HG03354 (cell line): Measurements from ENCODE around the gene SEMA3B.

Source experiments
- ATAC-seq: cut with Tn5 transposase; IDR thresholded peaks from one replicate; pipeline ENCODE4 v1.9.1; 2021; ENCODE audit warnings: mild to moderate bottlenecking; ENCODE audit not compliant: unreplicated experiment, poor library complexity, severe bottlenecking

The SEMA3B gene

DNA sequence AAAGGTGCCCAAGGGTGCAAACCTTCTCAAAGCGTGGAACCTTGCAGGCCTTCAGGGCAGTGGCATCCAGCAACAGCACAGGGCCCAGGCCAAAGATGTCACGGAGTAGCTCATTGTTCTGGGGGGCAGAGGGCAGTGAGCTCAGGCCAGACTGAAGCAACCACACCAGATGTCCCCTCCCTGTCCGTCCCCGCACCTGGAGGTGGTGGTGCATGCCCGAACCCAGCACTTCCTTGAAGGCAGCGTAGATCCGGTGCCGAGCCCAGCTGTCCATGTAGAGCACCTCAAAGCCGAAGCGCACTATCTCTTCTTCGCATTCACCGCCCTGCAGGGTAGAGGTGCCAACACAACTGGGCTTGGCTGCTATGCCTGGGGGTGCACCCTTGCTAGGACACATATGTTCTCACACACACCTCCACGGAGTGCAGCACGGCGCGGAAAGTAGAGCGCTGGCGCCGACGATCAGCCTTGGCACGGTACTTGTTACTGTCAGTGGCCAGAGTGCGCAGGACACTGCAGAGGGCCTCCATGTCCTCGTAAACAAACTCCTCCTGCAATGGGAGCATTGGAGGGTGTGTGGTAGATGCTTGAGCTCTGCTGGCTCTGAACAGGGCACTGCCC is 19.6 kb downstream of the SEMA3B start:
- ATAC-seq: no peak

DNA sequence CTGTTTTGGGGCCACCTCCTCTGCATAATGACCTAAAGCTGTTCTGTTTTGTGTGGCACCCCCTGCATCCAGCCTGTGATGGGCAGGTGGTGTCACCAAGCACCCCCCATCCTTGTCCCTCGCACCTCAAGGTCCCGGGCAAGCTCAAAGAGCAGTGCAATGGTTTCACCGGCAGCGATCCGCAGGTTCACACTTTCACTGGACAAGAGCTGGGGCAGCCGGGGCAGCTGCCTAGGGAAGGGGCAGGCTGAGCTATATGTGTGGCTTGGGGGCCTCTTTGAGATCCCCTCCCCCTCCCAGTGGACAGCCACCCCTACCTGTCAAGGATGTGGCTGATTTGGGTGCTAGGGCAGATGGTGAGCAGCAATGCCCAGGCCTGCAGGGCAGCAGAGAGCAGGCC is 20.2 kb downstream of the SEMA3B start:
- no peak for ATAC-seq

DNA sequence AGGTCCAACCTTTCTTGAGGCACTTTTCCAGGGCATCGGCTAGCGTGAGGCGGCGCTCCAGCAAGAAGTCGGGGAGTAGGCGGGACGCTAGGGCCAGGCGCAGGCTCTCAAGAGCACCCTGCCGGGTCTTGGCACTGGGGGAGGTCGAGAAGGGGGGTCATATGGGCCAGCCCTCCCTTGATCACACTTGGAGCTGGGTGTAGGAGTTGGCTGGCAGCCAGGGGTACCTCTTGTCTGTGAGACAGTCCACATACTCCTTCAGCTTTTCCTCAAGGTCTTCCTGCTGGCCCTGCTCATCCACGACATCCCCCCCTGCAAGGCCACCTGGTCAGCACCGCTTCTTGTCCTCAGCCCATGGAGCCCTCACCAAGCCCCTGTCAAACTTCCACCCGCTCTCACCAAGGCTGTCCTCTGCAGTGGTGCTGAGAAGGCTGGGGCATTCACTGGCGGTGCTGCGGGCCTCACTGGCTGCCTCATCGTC is 21.3 kb downstream of the SEMA3B start:
- no peak for ATAC-seq

DNA sequence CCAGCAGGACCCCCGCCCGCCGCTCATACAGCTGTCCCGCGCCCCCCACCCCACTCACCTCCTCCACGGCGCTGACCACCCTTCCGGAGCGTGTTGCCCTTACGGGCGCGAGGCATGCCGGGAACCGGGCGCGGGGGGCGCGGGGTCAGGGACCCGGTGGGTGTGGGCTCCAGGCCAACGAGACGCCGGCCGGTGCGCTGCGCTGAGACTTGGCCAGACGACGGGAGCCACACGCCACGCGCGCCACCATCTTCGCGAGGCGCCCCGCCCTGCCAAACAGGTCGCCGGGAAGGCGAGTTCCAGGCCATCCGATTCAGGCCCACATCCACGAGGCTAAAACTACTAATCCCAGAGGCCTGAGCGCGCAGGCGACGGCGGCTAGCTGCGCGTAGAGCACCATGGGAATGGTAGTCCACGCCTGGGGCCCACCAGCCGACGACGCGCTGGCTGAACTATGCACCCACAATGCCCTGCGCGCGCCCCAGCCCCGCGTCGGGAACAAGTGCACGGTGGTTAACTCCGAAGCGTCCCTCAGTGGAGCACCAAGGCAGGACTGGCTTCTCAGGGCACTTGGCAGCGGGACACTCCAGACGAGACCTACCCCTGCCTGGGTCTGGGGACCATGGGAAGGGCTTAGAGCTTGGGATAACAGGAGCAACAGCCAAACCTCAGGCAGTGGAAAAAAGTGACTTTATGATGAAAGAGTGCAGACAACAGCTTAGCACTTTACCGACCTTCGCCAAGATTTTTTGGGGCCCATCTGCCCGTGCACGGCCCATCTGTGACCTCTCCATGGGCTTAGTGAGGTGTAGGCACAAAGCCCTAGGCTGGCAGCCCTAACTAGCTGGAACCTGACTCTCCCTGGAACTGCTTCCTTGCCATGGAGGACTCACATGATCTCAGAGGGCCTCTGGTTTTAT is 23.5 kb downstream of the SEMA3B start, which contains the start of gene IFRD2:
TSS of gene IFRD2 (minus strand) at position 271 of the 920 bp plus-strand sequence. CDS start at position 116, 155 bp downstream.
- peak; percentile 95 for ATAC-seq

DNA sequence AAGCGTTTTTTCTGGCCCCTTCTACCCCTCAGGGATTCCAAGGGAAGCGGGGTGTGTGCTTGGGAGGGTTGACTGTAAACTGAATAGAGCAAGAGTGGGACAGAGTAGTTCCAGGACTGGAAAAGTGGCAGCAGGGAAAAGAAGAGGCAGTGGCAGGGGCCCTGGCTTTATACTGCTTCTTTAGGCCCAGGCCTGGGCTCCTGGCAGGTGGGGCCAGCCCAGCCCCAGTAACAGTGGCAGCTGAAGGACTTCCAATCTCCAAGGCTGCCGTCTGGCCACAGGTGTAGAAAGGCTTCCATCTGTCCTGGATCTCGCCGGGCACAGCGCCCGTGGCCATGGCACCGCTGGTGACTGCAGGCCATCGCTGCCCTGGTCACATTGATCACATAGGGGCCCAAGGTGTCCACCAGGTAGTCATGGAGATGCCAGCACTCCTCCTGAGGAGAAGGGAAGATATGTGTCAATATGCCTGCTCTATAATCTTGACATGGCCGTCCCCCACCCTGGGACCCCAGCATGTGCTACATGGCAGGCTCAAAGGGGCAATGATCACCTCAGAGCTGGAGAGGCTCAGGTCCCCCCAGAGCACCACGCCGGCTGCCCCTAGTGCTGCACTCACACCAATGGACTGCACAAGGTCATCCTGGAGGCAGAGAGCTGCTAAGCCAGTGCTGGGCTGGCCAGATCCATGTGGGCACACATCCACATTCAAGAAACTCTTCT is 24.3 kb downstream of the SEMA3B start:
- ATAC-seq: no peak

DNA sequence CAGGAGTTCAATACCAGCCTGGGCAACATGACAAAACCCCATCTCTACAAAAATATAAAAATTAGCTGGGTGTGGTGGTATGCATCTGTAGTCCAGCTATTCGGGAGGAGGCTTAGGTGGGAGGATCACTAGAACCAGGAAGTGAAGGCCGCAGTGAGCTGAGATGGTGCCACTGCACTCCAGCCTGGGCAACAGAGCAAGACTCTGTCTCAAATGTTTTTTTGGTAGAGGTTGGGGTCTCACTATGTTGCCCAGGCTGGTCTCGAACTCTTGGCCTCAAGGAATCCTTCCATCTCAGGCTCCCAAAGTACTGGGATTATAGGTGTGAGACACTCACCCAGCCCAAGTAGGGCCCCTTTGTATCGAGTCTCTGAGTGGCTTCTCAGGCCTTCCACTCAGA is 25.1 kb downstream of the SEMA3B start:
- ATAC-seq: no peak

DNA sequence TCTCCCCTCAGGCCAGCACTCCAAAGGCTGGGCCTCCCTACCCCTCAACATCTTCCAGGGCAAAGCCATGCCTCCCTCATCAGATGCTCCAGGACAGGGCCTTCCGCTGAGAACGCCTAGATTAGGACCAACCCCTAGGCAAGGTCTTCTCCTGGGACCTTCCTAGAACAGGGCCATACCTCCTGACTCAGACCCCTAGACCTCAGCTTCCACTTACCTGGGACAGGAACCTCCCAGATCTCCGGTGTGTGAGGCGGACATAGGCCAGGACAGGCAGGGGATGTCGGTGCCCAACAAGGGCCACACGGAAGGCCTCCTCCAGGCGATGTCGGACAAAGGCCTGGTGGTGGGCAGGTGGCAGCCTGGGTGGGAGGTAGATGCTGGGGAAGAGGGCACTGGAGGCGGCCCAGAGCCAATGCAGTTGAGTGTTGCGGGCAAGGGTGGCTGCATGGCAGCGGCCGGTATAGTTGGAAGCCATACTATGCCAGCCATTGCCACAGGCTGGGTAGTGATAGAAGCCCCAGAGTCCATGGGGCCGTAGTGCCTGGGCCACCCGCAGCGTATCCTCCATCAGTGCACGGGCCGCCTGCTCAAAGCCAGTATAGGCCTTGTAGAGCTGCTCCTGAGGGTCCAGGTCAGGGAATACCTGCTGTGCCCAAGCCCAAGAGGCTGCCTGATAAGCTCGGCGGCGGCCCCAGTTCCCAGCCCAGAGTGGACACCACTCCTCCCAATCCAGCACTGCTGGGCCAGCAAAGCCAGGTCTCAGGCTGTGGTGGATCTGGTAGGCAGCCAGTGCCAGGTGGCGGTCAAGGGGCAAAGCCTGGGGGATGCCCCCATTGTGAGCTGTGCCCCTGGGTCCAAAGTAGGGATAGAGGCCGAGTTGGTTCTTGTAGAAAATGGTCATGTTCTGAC is 25.8 kb downstream of the SEMA3B start:
- ATAC-seq: no peak

DNA sequence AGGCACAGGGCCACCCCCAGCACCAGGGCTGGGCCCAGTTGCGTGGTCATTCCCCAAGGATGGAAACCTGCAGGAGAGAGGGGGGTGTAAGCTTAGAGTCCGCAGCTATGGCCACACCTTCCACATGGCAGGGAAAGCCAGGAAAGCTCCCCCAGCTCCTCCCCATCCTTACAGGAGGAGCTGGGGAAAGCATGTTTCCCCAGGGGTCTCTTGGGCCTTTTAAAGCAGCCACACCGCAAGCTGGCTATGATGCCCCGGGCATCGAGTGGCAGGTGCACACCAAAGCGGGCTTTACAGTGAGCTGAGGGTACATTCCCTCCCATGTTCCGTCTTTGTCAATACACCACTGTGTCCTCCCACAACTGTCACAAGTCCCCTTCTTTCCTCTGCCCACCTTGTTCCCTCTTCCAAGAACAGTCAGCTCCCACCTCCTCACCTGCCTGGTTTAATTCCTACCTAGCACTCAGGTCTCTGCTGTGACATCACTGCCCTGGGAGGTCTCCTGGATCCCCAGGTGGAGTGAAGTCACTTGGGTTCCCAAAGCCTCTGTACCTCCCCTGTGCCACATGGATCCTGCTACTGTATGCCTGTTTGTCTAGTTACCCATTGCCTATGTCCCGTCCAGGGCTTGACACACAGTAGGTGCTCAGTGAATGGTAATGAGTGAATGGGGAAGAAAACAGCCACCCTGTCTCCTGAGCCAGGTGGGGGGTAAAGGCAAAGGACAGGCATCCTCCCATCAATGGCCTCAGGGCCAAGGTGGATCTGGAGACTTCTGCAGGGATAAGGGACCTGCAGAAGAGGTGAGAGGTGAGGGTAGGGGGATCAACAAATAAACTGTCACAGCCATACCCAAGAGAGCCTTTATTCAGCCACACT is 26.8 kb downstream of the SEMA3B start:
- ATAC-seq: no peak

DNA sequence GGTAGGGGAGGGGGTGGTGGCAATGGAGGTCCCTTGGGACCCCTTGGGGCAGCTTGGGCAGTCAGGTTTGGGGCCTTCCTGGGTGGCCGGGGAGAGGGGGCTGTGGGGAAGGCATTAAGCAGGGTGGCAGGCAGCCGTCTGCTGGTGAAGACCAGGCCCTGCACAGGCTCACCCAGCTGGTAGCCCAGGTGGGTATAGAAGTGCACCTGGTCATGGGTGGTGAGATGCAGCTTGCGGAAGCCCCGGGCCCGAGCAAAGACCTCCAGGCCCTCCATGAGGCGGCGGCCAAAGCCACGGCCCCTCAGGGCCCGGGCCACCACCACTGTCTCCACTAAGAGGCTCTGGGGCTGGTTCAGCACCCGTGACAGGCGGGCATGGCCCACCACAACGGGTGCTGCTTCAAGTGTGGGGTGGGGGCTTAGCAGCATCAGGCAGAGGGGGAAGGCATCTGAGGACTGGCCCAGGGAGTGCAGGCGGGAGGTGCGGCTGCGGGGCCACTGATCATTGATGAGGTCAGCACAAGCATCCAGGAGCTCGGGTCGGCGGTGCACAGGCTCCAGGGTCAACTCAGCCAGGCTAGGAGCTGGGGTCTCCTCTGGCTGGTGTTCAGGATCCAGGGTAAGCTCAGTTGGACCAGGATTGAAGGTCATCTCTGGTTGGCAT is 27.9 kb downstream of the SEMA3B start:
- ATAC-seq: no peak

DNA sequence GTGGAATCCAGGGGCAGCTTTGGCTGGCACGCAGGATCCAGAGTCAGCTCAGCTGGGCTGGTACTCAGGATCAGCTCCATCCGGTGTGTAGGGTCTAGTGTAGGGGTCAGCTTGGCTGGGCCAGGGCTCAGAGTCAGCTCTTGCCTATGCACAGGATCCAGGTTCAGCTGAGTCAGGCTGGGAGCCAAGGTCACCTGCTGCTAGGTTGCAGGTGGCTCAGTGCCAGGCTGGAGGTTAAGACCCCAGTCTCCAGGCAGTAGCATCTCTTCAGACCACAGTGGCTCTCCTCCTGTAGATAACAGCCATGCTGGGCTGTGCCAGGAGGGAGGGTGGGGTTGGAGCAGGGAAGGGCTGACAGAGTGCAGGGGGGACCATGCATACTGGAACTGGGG is 28.4 kb downstream of the SEMA3B start:
- no peak for ATAC-seq

DNA sequence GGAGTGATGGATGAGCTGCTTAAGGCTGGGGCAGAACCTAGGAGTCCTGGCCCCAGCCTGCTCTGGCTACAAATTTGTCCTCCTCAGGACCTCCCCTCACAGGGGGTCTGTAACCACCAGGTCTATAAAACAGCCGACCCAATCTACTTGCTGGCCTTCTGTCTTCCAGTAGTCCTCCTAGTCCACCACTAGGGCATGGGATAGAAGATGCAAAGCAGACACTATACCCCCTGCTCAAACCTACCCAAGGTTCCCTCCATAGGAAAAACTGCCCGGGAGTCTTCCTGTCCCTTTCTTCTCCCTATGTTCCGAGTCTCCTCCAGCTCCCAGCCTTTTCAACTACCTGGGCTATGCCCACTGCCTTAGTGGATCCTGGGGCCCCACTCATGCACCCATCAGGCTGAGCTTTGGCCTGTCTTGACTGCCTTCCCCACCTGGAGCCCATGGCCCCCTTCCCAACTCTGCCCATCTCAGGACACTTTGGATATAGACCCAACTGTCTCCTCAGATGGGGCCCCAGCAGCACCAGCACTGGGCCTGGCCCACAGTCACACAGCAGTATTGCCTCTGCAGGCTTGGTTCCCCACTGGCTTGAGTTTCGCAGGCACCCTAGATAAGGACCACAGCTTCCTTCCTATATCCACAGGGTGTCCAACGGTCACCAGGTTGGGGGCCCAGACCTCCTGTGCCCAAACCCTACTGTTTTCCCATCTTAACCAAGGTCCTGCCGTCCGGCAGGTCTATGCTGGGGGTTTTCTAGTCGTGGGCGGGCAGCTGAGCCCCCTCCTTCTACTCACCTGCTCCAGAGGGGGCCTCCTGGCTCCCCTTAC is 29.2 kb downstream of the SEMA3B start:
- ATAC-seq: no peak

DNA sequence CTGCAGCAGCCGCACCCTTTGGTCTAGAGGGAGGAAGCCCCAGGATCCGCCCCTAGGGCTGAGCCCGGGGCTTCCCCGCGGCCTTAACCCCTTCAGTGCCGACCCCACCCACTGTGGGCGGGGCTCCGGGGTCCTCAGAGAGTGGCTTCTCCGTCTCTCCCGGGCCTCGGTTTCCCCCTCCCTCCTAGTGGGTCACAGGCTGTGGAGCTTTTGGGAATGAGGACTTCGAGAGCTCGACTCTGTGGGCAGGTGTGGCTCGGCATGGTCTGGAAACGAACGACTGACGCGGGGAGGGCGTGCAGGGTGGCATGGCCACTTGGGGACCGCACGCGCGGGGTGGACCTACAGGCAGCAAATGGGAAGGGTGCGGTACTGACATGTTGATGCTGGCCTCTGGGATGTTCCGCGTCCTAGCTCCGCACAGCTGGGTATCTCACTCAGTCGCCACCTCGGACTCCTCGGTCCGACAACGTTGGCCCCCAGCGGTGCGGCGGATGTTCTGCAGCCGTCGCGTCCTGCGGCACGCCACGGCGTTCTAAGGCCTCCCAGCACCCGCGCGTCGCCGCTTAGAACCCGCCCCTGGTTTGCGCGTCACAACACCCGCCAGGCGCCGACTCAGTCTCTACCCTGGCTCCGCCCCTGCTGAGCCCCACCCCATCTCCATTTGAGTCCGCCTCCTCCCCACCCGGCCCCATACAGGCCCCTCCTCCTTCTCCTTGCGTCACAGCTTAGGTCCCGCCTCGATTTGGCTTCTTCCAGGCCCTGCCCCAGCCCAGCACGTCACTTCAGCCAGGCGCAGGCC is 30.1 kb downstream of the SEMA3B start, which contains the start of the genes HYAL3 and NAA80:
TSS of gene HYAL3 (minus strand) at position 570 of the 802 bp plus-strand sequence. CDS start 3,803 bp downstream, outside the sequence.
TSS of gene NAA80 (minus strand) at position 570 of the 802 bp plus-strand sequence. CDS start 1,942 bp downstream, outside the sequence.
- peak; percentile 89 for ATAC-seq

DNA sequence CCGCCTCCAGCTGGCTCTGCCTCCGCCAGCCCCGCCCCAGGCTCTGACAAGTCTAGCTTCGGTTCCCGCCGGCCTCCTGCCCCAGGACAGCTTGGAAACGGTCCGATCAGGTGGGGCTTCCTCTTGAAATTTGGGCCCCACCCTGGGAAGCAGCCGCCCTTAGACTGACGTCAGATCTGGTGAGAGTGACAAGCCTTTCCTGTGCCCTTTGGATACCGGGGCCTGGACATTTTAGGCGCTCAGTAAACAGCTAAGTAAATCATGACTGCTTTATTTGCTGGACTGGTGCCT is 30.6 kb downstream of the SEMA3B start:
- no peak for ATAC-seq

DNA sequence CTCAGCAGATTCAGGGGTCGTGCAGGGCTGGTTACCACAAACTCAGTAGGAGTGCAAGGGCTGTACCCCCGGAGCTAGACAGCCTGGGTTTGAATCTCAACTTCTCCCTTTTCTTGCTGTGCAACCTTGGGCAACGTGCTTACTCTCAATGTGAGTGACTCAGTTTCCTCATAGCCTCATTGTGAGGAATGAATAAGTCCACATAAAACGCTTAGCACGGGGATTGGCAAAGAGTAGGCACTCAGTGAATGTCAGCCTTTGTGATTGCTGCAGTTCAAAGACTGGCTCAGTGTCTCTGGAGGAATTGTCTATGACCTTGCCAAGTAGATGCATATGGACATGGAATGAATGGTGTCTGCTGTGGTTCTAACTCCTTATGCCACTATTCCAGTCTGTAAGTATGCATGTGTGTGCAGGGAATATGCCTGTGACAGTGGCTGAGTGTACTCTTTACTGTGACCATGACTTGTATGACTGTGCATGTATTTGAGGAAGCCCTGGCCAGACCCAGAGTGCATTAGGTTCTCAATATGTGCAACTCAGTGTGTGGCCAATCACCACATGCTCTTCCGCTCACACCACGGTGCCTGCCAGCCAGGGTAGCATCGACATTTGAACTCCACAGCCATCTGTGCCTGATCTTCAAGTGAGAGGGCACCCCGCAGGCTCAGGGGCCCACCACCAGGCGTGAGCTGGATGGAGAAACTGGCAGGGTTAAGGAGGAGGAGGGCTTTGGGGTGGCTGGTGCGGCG is 31.2 kb downstream of the SEMA3B start:
- ATAC-seq: no peak

DNA sequence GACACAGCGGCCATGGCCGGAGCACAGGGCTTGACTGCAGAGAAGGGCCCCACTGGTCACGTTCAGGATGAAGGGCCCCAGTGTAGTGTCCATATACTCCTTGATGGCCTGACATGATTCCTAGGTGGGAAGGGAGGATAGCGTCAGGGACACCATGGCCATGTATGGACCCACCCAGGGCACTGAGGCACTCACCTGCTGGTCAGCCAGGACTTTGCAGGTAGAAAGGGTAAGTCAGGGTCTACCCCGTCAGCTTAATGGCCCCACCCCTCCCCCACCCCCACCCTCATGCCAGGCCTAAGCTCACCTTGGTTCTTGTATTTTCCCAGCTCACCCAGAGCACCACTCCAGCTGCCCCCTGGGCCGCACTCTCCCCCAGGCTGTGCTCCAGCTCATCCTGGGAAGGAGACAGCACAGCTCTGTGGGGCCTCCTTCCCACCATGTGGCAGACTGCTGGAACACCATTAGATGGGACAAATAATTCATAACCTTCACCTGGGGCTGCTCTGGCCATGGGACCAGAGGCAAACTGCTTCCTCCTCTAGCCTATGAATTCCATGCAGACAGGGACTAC is 31.8 kb downstream of the SEMA3B start:
- no peak for ATAC-seq
